IMR-90 (cell line): ENCODE data around the gene SCP2D1. TPM values are rescaled to one million over a fixed set of nuclear protein-coding genes. Genes with fewer than 3 reads are reported as not detected.

Source experiments
- ATAC-seq: fragments of 200-7000 bp; cut with Tn5 transposase; 2 replicates; pipeline ENCODE4 v1.9.1; 2020; ENCODE audit warnings: low read depth, mild to moderate bottlenecking, moderate library complexity
- BruUV-seq: library from RNA; stranded (reverse); fragments of 400-500 nt; replicated peaks from 2 replicates; lab custom pipeline; 2021; lab: Mats Ljungman, UMichigan
- CTCF ChIA-PET: fragments of 300-600 bp; formaldehyde crosslinking; extraction: SDS; loops from one replicate; lab custom pipeline; 2021; ENCODE audit warnings: antibody characterized with exemption; lab: Yijun Ruan, JAX
- POLR2A ChIA-PET: fragments of 300-600 bp; sonication (Branson Sonifier 250); formaldehyde crosslinking; loops from one replicate; lab custom pipeline; 2022; ENCODE audit warnings: antibody characterized with exemption; ENCODE audit not compliant: unreplicated experiment; lab: Charles Lee
- DNase-seq: peaks from one replicate; pipeline ENCODE4 v3.0.0; 2013
- H2AFZ ChIP-seq: replicated peaks from 2 replicates; pipeline ENCODE3; 2013; ENCODE audit warnings: low read length, mild to moderate bottlenecking; ENCODE audit not compliant: poor library complexity
- H2AK5ac ChIP-seq: 2 replicates; pipeline ENCODE4 v1.6.1; 2013; ENCODE audit warnings: low read depth, low read length, inconsistent platforms
- H2AK9ac ChIP-seq: replicated peaks from 2 replicates; pipeline ENCODE3; 2013; ENCODE audit warnings: mild to moderate bottlenecking, low read depth, low read length, moderate library complexity; ENCODE audit not compliant: poor library complexity
- H2BK120ac ChIP-seq: 2 replicates; pipeline ENCODE4 v1.6.1; 2013; ENCODE audit warnings: low read depth, low read length, inconsistent platforms
- H2BK15ac ChIP-seq: 3 replicates; pipeline ENCODE4 v1.6.1; 2013; ENCODE audit warnings: low read depth, low read length, inconsistent platforms
- H2BK20ac ChIP-seq: 2 replicates; pipeline ENCODE4 v1.6.1; 2013; ENCODE audit warnings: low read depth, mild to moderate bottlenecking, inconsistent platforms, low read length, moderate library complexity
- H2BK5ac ChIP-seq: 2 replicates; pipeline ENCODE4 v1.6.1; 2013; ENCODE audit warnings: mild to moderate bottlenecking, low read depth, low read length, inconsistent platforms; ENCODE audit not compliant: poor library complexity, severe bottlenecking
- H3K14ac ChIP-seq: replicated peaks from 2 replicates; pipeline ENCODE4 v1.6.1; 2013; ENCODE audit warnings: low read depth, low read length, inconsistent platforms
- H3K18ac ChIP-seq: 2 replicates; pipeline ENCODE4 v1.6.1; 2013; ENCODE audit warnings: low read depth, low read length, control low read depth
- H3K23ac ChIP-seq: 2 replicates; pipeline ENCODE4 v1.6.1; 2013; ENCODE audit warnings: low read depth, low read length, inconsistent platforms
- H3K27ac ChIP-seq: 2 replicates; pipeline ENCODE4 v1.5.1; 2013; ENCODE audit warnings: mild to moderate bottlenecking, control low read depth, low read length; ENCODE audit not compliant: insufficient read depth
- H3K27me3 ChIP-seq: 2 replicates; pipeline ENCODE4 v1.6.1; 2013; ENCODE audit warnings: low read length; ENCODE audit not compliant: control insufficient read depth, insufficient read depth
- H3K36me3 ChIP-seq: 2 replicates; pipeline ENCODE4 v1.6.1; 2013; ENCODE audit warnings: low read length, mixed read lengths; ENCODE audit not compliant: control insufficient read depth, insufficient read depth
- H3K4ac ChIP-seq: 2 replicates; pipeline ENCODE4 v1.6.1; 2013; ENCODE audit warnings: low read depth, low read length, inconsistent platforms
- H3K4me1 ChIP-seq: 2 replicates; pipeline ENCODE4 v1.6.1; 2013; ENCODE audit warnings: low read length, mixed read lengths; ENCODE audit not compliant: control insufficient read depth, insufficient read depth
- H3K4me2 ChIP-seq: 2 replicates; pipeline ENCODE4 v1.6.1; 2013; ENCODE audit warnings: low read depth, mild to moderate bottlenecking, control low read depth, low read length, moderate library complexity
- H3K4me3 ChIP-seq: 2 replicates; pipeline ENCODE4 v1.5.1; 2013; ENCODE audit warnings: low read depth, mild to moderate bottlenecking, control low read depth, low read length, moderate library complexity; ENCODE audit not compliant: insufficient read depth
- H3K56ac ChIP-seq: 2 replicates; pipeline ENCODE4 v1.6.1; 2013; ENCODE audit warnings: low read length, inconsistent platforms; ENCODE audit not compliant: insufficient read depth; ENCODE audit errors: extremely low read depth
- H3K79me1 ChIP-seq, 2 experiments: 2 replicates each; pipeline ENCODE4 v1.6.1; 2013; ENCODE audit warnings: low read length in 2 of 2, inconsistent platforms in 1 of 2, low read depth in 1 of 2
- H3K9ac ChIP-seq: 2 replicates; pipeline ENCODE4 v1.6.1; 2013; ENCODE audit warnings: low read depth, low read length, control low read depth
- H3K9me1 ChIP-seq: 2 replicates; pipeline ENCODE4 v1.6.1; 2013; ENCODE audit warnings: low read length, inconsistent platforms; ENCODE audit not compliant: insufficient read depth
- H3K9me3 ChIP-seq: 2 replicates; pipeline ENCODE4 v1.6.1; 2013; ENCODE audit warnings: low read length; ENCODE audit not compliant: control insufficient read depth, insufficient read depth
- H4K20me1 ChIP-seq: 2 replicates; pipeline ENCODE4 v1.6.1; 2013; ENCODE audit warnings: low read length, inconsistent platforms; ENCODE audit not compliant: insufficient read depth
- H4K5ac ChIP-seq: 2 replicates; pipeline ENCODE4 v1.6.1; 2013; ENCODE audit warnings: mild to moderate bottlenecking, low read depth, low read length, control low read depth
- H4K8ac ChIP-seq, 2 experiments: 2 replicates each; pipeline ENCODE4 v1.6.1; 2013; ENCODE audit warnings: low read depth in 2 of 2, low read length in 2 of 2, control low read depth in 1 of 2, inconsistent platforms in 1 of 2
- H4K91ac ChIP-seq: 2 replicates; pipeline ENCODE4 v1.6.1; 2013; ENCODE audit warnings: low read depth, low read length, inconsistent platforms; ENCODE audit not compliant: insufficient read depth
- FOS ChIP-seq: fragments of 150-350 bp; IDR thresholded peaks from 2 replicates; pipeline ENCODE4 v1.6.1; 2016; ENCODE audit warnings: low read depth, low read length
- MAFK ChIP-seq: IDR thresholded peaks from 2 replicates; pipeline ENCODE4 v1.6.1; 2012; ENCODE audit warnings: low read depth, low read length, improper control_type of control experiment
- SMC3 ChIP-seq: fragments of 150-350 bp; IDR thresholded peaks from 2 replicates; pipeline ENCODE4 v1.6.1; 2016; ENCODE audit warnings: low read depth, mild to moderate bottlenecking, antibody characterized with exemption, low read length, moderate library complexity
- WGBS, 2 experiments: methylation state at CpG; one replicate each; pipeline versions ENCODE4 v1.1.5 to v1.1.7; 2013; ENCODE audit warnings: missing lambda C conversion rate in 2 of 2; ENCODE audit not compliant: insufficient read length in 1 of 2; ENCODE audit errors: extremely low coverage in 2 of 2; 5-methylcytosine and 5-hydroxymethylcytosine counted together
- dilution Hi-C: fragments of 300-500 bp; cut with HindIII; formaldehyde crosslinking; loops from one replicate; pipeline ENCODE4 v1.14.3; 2018; ENCODE audit warnings: low sequenced_read_pairs; ENCODE audit not compliant: unreplicated experiment
- in situ Hi-C: fragments of 300-500 bp; cut with MboI; formaldehyde crosslinking; loops from 3 replicates; pipeline ENCODE4 v1.14.3; 2019; ENCODE audit warnings: low sequenced_read_pairs, inconsistent platforms, mixed read lengths
- intact Hi-C: fragments of 100-400 bp; cut with micrococcal nuclease; formaldehyde crosslinking; loops from 2 replicates; pipeline ENCODE4 v1.10.0; 2022
- polyA plus RNA-seq, 3 experiments: library from polyadenylated mRNA; depleted of rRNA; stranded (reverse); fragments of >200 nt; gene quantifications; 2 replicates each; pipeline ENCODE4 v1.2.3, GENCODE V29; 2012; ENCODE audit warnings: low replicate concordance in 1 of 3
- total RNA-seq: library from RNA; depleted of rRNA; stranded (reverse); fragments of >200 nt; gene quantifications from 2 replicates; pipeline ENCODE4 v1.2.3, GENCODE V29; 2012

Gene SCP2D1
- total and polyA plus RNA-seq, 2 of the 4 experiments (the other 2 are of a cell fraction): not detected

DNA sequence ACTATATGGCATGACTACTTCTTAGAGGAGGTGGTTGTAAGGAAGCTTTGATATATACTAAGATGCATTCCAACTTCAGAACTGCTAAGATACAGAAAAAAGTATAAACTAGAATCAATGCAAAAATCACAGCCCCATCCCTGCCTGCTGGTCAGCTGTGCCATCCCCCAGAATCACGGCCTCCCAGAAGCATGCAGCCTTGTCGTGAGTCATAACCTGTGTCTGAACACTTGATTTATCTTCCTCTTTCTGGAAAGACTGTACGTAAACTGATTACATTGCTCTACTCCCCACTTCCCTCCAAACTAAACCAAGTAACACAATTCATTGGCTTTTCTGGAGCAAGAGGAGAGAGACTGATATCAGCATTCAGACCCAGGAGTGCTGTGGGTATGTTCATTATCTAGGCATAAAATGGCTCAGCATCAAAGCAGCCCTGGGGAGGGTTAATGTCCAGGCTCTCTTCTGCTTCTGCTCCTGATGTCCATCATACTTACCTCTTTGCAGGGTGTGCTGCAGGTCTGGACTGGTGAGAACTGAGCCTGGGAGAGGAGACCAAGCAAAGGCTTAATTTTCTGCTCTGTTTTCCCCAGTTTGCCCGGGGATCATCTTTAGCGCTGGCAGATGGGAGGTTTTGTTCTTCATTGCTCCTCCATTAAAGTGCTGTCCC, 18.4 kb downstream of the SCP2D1 start:
- Histone ChIP-seq H3K36me3 (no peaks in the 10 kb centered on the region), H2BK120ac (no peak overlapping the region), H4K8ac (no peak overlapping the region), H2AK9ac (no peak overlapping the region), H3K4me3 (no peak overlapping the region), H3K23ac (no peak overlapping the region), H3K18ac (no peak overlapping the region), H2BK5ac (no peak overlapping the region), H2BK15ac (no peak overlapping the region), H3K4me1 (no peaks in the 10 kb centered on the region), H3K56ac (no peak overlapping the region), H3K4ac (peak overlapping the region; percentile 10; the same call in 1 of the 2 replicates), H3K9me1 (no peaks in the 10 kb centered on the region), H3K27me3 (no peaks in the 10 kb centered on the region), H4K20me1 (no peaks in the 10 kb centered on the region), H3K9ac (no peak overlapping the region), H2AK5ac (no peak overlapping the region), H4K5ac (no peak overlapping the region), H3K27ac (no peak overlapping the region), H3K79me1 (no peaks in the 10 kb centered on the region), H3K4me2 (no peak overlapping the region), H3K14ac (no peak overlapping the region), H3K9me3 (no peaks in the 10 kb centered on the region), H2BK20ac (no peak overlapping the region), H2AFZ (no peak overlapping the region), H4K91ac (no peak overlapping the region)
- WGBS, 2 experiments: no CpG with 5 or more reads among the region's 5 CpGs
- BruUV-seq: no TSS peak
- dilution Hi-C loops: no loop called here
- ATAC-seq: peak; percentile 77
- TF ChIP-seq FOS: 0 out of 2 replicates have a peak, but pooled peaks have one; percentile 36
- no peak for TF ChIP-seq SMC3
- no peak for TF ChIP-seq MAFK
- peak; percentile 51 for DNase-seq
- CTCF ChIA-PET: no interaction called here
- intact Hi-C loops: no loop called here
- POLR2A ChIA-PET: no interaction called here
- in situ Hi-C loops: no loop called here
